GM18861 (cell line): ENCODE results near the gene SUCO.
"Not testable (repeated sequence)": the region's sequence is repeated elsewhere in the genome, so short reads cannot be mapped to it uniquely, and the experiment has no call there.

Source experiments
- ATAC-seq: cut with Tn5 transposase; IDR thresholded peaks from one replicate; pipeline ENCODE4 v1.9.1; 2021; ENCODE audit not compliant: unreplicated experiment

The SUCO gene, protein sequence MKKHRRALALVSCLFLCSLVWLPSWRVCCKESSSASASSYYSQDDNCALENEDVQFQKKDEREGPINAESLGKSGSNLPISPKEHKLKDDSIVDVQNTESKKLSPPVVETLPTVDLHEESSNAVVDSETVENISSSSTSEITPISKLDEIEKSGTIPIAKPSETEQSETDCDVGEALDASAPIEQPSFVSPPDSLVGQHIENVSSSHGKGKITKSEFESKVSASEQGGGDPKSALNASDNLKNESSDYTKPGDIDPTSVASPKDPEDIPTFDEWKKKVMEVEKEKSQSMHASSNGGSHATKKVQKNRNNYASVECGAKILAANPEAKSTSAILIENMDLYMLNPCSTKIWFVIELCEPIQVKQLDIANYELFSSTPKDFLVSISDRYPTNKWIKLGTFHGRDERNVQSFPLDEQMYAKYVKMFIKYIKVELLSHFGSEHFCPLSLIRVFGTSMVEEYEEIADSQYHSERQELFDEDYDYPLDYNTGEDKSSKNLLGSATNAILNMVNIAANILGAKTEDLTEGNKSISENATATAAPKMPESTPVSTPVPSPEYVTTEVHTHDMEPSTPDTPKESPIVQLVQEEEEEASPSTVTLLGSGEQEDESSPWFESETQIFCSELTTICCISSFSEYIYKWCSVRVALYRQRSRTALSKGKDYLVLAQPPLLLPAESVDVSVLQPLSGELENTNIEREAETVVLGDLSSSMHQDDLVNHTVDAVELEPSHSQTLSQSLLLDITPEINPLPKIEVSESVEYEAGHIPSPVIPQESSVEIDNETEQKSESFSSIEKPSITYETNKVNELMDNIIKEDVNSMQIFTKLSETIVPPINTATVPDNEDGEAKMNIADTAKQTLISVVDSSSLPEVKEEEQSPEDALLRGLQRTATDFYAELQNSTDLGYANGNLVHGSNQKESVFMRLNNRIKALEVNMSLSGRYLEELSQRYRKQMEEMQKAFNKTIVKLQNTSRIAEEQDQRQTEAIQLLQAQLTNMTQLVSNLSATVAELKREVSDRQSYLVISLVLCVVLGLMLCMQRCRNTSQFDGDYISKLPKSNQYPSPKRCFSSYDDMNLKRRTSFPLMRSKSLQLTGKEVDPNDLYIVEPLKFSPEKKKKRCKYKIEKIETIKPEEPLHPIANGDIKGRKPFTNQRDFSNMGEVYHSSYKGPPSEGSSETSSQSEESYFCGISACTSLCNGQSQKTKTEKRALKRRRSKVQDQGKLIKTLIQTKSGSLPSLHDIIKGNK (N-terminal part only)

DNA sequence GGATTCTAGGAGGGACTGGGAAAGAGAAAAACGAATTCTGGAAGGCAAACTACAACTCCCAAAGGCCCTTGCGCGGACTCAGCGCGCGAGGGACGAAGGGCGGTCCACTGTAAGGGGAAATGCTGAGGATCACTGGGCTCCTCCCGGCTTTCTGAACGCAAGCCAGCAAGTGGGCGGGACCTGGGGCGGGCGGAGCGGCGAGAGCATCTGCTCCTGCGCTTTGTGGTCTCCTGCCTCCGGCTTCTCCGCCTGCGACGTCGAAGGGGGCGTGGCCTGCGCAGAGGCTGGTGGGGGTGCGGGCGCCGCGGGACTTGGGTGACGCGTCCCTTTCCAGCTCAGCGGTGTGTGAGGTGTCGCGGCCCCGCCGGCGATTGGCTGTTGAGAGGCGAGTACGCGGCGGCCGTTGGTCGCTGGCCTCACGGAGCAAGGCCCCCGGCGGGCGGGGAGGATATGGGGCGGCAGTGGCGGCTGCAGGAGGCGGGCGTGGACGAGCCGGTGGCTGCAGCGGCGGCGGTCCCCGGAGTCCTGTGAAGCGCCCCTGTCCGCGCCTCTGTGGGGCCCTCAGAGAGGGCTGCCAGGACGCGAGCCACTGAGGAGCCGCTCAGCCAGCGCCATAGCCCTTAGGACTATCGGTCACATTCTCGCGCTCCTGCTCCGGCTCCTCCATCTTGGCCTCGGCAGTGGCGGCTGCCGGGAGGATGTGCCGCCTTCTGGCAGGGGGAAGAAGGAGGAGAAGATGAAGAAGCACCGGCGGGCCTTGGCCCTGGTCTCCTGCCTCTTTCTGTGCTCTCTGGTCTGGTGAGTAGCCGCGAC is at the start of gene SUCO:
SUCO (plus strand) TSS at position 451 of the 813 bp plus-strand sequence; CDS start at position 737, 286 bp downstream.
- ATAC-seq: peak; percentile 79

DNA sequence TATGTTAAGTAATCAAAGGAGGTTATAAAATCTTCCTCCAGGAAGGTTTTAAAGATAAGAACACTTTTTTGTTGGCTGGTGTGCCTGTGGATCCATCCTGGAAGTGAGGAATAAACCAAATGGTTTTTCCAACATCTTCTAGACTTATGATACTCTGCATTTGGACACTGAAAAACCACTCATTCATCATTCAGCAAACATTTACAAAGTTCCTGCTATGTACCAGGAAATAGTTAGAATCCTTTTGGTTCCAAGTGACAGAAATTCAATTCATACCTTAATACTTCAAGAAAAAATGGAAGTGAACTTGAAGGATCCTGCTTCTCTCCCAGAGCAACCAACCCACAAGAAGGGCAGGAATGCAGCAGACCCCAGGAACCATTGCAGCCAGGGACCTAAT is 49.5 kb upstream of the SUCO start:
- ATAC-seq: no peak

DNA sequence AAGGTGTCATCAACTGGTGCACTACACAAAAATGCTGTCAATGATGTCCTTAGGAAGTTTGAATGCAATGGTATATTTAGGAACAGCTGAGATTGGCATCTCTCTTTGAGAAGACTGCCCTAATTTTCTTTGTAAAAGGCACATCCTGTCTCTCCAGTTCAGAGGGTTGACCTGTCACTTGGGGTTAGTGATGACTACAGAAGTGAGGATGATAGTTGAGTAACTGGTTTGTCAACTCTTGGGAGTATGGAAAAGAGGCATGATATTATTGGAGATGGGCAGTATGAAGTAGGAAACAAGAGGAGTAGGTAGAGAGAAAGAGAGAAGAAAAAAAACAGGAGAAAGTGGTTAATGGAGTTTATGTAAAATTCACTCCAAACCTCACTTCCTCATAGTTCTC is 48.7 kb upstream of the SUCO start:
- ATAC-seq: no peak

DNA sequence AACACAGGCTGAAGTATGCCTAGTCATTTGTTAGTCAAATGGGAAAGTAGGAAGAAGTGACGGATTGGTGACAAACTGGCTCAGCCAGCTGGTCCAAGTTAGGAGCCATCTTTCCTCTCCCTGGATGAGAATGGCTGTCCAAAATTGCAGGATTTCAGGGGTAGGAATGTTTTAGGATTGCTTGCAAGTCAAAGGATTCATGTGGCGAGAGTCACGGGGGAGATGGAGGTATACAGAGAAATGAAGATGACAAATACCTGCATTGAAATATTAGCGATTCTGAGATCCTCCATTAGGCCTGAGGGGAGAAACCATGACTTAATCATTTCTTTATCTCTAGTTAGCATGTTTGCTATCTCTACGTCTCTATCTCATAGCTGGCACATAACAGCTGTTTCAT is 47.3 kb upstream of the SUCO start:
- no peak for ATAC-seq

DNA sequence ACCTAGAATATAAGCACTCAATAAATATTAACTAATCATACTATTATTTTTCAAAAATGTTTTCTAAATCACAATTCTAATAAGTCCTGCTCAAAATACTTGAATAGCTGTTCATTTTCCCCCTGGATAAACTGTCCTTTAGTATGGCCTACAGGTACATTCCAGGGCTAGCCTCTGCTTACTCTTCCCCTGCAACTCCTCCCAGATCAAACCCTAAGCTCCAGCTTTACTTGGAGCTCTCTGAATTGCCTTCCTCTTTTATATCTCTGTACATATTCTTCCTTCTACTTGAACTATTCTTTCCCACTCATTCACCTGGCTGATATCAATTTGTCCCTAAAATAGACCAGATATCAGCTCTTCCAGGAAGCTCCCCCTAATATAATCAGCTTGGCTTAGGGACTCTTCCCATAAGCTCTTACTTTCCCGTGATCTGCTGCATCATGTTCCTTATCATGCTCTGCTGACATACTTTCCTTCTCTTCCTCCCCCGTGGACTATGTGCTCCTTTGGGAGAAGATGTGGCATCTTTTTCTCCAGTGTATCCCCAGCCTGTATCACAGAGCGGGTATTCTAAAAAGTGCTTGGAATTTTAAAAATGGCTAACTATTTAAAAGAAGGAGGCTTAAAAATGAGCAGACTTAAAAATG is 46.0 kb upstream of the SUCO start:
- no peak for ATAC-seq

DNA sequence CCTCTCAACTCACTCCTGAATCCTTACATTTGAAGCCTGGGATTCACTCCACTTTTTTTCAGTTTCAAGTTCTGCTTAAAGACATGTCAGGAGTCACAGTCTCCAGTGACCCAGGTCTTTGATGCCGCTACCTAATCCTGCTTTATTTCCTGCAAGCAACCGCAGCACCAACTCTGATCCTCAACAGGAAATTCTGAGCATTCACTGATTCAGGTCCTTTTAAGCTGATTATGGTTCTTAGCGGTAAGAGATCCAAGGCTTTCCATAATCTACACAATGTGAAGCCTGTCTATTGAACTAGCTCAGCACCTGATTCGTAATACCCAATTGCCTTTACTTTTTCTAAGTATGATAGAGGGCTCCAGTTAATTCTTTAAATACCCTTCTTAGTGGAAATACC is 45.4 kb upstream of the SUCO start:
- no peak for ATAC-seq

DNA sequence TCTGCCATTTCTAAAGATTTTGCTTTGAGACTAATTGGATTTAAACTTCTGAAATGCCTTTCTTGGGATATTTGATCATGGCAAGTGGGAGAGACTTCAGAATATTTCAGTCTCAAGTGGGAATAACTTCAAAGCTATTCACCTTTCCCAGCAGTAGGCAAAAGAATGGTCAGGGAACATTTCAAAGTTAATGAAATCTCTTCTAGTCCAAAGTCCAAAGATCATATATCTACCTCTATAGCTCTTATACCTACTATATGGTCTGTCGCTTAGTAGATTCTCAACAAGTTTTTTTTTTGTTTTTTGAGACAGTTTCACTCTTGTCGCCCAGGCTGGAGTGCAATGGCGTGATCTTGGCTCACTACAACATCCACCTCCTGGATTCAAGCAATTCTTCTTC is 44.6 kb upstream of the SUCO start:
- no peak for ATAC-seq

DNA sequence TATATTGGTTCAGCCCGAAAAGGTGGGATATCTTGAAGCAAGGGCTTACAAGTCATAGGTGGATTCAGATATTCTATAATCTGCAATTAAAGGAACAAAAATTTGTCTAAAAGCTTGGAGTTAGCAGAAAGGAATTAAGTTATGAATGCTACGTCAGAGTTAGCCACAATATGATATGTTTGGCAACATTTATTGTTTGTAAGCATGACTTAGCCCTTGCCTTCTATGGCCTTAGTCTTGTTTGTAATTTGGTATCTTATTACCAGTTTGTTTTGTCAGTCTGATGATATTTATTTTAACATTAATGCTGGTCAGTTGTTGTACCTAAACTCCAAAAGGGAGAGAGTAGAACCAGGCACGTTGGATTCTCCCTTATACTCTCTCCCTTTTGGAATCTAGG is 43.1 kb upstream of the SUCO start:
- no peak for ATAC-seq

DNA sequence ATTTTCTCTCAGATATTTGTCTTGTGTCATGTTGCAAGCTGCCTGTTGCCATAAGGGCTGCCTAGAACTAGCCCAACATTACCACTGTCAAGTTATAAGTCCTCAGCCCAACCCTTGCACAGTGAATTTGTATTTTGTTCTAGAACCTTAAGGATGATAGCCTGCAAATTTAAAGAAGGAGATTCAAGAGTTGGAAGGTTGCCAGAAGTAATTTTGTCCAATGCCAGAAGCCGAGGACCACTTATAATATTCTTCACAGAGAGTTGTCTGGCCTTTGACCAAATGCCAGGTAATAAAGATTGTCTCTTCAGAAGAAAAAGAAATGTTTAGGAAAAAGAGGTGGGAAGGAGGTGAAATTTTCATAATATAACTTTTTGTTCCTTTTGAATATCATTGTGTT is 40.5 kb upstream of the SUCO start:
- ATAC-seq: no peak

DNA sequence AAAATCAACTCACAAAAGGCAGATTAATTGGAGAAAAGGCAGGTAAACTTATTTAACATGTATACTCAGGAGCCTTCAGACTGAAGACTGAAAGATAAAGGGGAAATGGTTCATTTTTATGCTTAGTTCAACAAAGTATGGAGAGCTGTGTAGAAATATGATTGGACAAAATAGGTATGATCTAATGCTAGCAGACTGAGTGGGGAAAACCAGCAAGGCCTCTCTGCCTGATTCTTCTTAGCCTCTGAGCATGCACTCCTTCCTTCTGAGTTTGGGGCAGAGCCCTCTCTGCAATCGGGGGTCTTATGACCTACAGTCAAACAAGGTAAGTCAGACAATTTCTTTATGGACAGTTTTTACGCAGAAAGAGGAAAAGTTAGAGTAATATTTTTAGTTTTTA is 38.8 kb upstream of the SUCO start:
- no peak for ATAC-seq

DNA sequence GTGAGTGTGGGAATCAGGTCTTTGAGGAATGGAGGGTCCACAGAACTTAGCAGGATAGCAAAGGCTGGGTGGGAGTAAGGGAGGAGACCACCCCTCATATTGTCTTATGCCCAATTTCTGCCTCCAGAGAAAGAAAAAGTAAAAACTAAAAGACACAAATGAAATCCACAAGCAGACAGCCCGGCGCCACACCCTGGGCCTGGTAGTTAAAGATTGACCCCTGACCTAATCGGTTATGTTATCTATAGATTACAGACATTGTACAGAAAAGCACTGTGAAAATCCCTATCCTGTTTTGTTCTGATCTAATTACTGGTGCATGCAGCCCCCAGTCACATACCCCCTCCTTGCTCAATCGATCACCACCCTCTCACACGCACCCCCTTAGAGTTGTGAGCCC is 36.8 kb upstream of the SUCO start:
- not testable (repeated sequence) for ATAC-seq

DNA sequence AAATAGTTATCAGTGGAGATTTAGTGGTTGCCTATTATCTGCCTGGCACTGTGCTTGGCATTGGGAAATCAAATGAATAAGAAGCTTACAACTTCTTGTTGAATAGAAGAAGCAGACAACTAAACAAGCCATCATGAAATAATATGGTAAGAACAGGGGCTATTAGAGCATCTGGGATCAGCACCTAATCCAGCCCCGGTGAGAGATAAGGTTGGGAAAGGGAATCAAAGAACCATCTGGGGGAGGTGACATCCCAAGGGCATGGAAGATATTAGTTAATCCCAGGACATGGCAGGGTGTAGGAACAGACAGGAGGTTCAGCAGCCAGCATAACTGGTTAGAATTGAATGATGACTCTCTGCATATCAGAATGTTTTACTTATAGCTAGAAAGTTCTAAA is 36.3 kb upstream of the SUCO start:
- no peak for ATAC-seq

DNA sequence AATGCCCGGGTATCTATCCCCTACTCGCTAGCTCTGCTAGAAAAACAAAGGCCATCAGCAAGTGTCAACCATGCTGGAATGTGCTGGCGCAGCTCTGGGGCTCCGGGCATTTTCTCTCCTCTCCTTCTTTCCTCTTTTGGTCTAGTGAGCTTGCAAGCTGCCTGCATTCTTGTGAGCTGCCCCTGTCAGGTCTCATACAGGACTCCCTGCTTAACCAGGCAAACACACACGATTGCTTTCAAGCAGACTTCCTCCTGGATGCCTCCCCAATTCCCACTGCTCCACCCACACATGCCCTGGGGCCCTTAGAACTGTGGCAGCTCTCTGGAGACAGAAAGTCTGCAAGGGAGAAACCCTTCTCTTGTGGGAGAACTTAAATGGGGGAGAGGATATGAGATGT is 35.7 kb upstream of the SUCO start:
- ATAC-seq: no peak

DNA sequence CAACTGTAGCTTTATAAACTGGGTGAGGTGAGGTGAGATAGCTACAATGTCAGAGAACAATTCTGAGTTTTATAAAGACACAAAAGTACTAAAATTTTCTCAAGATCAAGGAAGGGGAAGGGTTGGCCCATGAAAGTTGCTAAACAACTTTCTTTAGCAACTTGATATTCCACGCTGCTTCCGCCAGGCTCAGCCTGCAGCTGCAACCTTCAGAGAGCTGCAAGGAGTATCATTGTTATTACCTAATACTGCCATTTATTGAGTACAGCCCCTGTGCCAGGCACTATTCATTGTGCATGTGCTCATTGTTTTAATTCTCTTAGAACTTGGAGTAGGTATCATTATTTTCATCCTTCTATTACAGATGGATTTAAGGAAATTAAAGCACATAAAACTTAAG is 34.1 kb upstream of the SUCO start:
- no peak for ATAC-seq

DNA sequence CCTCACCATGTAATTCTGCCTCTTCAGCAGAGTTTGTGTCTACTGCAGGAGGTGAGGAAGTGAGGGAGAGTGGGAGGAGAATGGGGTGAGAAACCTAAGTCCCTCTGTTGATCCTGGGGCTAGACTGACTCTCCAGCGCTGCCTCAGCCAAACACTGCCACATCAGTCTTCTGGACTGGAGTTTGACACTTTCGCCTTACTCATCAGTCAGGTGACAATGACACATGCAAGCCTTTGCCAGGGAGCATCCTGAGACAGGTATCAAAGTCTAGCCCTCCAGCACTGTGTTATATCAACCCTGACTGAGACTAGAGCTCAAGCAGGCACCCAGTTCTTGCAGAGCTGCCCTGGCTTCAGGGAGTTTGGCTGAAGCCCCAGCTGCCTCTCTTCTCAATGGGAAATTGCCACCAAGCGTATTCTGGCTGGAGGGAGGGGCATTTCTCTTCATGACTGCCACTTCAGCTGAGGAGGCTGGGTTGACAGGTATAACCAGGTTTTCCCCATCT is 33.3 kb upstream of the SUCO start:
- ATAC-seq: no peak

DNA sequence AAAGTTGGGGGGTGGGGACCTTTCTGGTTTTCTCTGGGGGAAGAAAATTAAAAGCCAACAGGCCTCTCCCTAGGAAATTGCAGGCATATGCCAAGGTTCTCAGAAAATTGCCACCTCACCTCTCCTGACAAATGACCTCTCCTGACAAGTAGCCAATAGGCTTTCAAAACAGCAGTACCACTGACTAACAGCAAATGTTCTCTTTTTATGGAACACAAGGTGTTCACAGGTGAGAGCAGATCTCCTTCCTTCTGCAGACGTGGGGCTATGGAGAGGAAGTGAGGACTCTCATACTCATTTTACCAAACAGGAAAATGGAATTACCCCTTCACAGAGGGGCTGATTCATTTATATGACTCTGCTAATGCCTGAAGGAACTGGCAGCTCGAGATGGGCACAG is 32.7 kb upstream of the SUCO start:
- ATAC-seq: no peak

DNA sequence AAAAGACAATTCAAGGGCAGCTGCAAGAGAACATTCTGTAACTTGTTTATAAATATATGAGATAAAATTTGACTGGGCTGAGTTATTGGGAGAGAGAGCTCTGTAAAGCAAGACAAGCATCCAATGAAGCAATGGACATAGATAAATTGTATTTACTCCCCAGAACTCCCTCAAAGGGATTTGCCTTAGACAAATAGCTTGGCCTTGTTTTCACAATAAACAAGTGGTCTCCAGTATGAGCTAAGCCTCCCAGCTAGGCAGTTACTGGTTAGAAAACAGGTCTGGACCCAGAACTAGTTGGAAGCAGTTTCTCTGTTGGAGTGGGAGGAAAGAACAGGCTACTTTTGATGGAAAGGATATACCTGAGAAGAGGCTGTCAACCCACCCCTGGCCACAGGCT is 25.2 kb upstream of the SUCO start:
- no peak for ATAC-seq

DNA sequence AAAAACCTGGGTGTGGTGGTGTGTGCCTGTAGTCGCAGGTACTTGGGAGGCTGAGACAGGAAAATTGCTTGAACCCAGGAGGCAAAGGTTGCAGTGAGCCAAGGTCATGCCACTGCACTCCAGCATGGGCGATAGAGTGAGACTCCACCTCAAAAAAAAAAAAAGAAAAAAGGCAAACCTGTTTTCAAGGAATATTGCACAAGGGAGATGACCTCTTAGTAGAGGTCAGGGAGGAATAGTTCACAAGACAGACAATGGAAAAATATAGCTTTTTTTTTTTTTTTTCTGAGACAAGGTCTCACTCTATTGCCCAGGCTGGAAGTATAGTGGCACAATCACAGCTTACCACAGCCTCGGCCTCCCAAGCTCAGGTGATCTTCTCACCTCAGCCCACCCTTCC is 22.5 kb upstream of the SUCO start:
- ATAC-seq: no peak

DNA sequence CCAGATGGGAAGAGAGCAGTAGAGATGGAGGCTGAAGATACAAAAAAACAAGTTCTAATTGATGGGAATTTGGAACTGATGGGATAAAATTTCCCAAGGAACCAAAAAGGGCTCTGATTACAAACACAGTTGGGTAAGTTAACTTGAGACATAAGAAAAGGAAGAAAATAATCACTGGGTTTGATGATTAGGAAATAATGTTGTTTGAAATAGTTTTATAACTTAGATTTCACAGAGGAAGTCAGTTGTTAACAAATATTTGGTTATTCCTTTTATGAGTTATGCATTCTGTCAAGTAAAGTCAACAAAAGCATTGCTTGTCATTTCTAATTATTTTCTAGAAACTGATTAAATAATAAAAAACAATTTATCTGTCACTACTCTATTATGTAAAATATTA is 20.4 kb upstream of the SUCO start:
- no peak for ATAC-seq

DNA sequence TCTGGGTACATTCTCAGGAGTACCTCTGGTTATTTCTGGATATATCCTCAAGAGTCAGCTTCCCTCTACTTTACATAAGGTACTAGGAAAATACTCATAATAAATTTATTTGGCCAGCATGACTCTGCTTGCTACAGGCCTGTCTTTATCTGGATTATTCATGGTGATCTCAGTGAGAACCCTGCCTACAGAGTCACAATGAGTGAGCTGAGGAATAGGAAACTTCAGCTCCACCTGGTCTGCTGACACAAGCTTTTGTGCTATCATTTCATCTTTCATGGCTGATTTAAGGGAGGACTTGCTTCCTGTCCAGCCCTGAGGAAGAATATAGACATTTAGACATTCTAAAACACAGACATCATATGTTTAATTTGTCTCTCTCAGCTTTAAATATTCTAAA is 19.5 kb upstream of the SUCO start:
- no peak for ATAC-seq
